Breast epithelium (tissue), 4 donors: Measurements from ENCODE around the gene HACD1. TPM values are rescaled to one million over a fixed set of nuclear protein-coding genes. Genes with fewer than 3 reads are reported as not detected.

Source experiments
- DNase-seq, 2 donors: peaks; one replicate each; pipeline ENCODE4 v3.0.0-alpha.2; 2019; ENCODE audit warnings: low spot score in 2 of 2
- H3K27ac ChIP-seq, 2 donors: fragments of 200-600 bp; sonication (generic) in 1 of 2; one replicate each; pipeline ENCODE4 v1.5.1; 2016 to 2019; ENCODE audit warnings: mild to moderate bottlenecking in 1 of 2
- H3K27me3 ChIP-seq, 2 donors: fragments of 200-600 bp; sonication (generic) in 1 of 2; one replicate each; pipeline versions ENCODE4 v1.5.1 to v1.6.0; 2017 to 2019; ENCODE audit warnings: control low read depth in 1 of 2, mild to moderate bottlenecking in 1 of 2
- H3K36me3 ChIP-seq: fragments of 200-600 bp; one replicate; pipeline ENCODE4 v1.5.1; 2019
- H3K4me1 ChIP-seq, 2 donors: fragments of 200-600 bp; sonication (generic); one replicate each; pipeline ENCODE4 v1.5.1; 2016 to 2019; ENCODE audit warnings: control low read depth in 1 of 2
- H3K4me3 ChIP-seq, 3 donors: fragments of 200-600 bp; sonication (generic); 1 replicate in 2 of 3; 2 replicates in 1 of 3; pipeline ENCODE4 v1.5.1; 2016 to 2019; ENCODE audit warnings: mild to moderate bottlenecking in 3 of 3, moderate library complexity in 2 of 3
- H3K9me3 ChIP-seq, 2 donors: fragments of 200-600 bp; sonication (generic) in 1 of 2; one replicate each; pipeline ENCODE4 v1.5.1; 2016 to 2019; ENCODE audit warnings: control low read depth in 1 of 2
- POLR2A ChIP-seq: fragments of 450-650 bp; IDR thresholded peaks from one replicate; pipeline ENCODE4 v1.6.1; 2016; ENCODE audit warnings: antibody characterized with exemption, mild to moderate bottlenecking, moderate library complexity
- POLR2AphosphoS5 ChIP-seq, 3 donors: sonication (generic); formaldehyde crosslinking; IDR thresholded peaks; one replicate each; pipeline ENCODE4 v1.6.1; 2017; ENCODE audit warnings: antibody characterized with exemption in 3 of 3
- intact Hi-C: fragments of 100-400 bp; cut with DNase I; formaldehyde crosslinking; loops from one replicate; pipeline ENCODE4 v1.15.1; 2023; ENCODE audit warnings: low total_unique reads
- total RNA-seq, 3 donors: library from RNA; depleted of rRNA; stranded (reverse); fragments of >200 nt; gene quantifications; one replicate each; pipeline ENCODE4 v1.1.0, GENCODE V29; 2016
- TF ChIP-seq, protein P1 (sequence below), 3 donors: fragments of 450-650 bp; IDR thresholded peaks; one replicate each; pipeline ENCODE4 v1.5.1; 2016 to 2017; ENCODE audit warnings: antibody characterized with exemption in 3 of 3, mild to moderate bottlenecking in 3 of 3, moderate library complexity in 3 of 3

The HACD1 gene
- total RNA-seq, 3 donors from 2014 or later = 13.1 to 60.3 (median 13.2) TPM

DNA sequence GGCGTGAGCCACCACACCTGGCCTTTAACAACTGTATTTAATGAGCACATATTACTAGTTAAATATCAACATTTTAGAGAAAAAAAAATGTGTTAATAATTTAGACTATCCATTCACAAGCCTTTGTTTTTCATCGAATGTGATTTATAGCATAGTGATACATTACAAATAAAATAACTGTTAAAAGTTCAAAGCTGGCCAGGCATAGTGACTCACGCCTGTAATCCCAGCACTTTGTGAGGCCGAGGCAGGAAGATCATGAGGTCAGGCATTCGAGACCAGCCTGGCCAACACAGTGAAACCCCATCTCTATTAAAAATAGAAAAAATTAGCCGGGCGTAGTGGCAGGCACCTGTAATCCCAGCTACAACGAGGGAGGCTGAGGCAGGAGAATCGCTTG is 72.7 kb downstream of the HACD1 start:
- no peak for DNase-seq
- Histone ChIP-seq H3K36me3 (no peaks in the 10 kb centered on the region), H3K4me1 (no peaks in the 10 kb centered on the region), H3K4me3 (no peak overlapping the region), H3K27me3 (no peaks in the 10 kb centered on the region), H3K27ac (no peak overlapping the region), H3K9me3 (peaks cover 0 to 4% of the 10 kb centered on the region in 2 donors)
- no peak for TF ChIP-seq POLR2AphosphoS5 (IDR thresholded peaks at IDR 0.05)
- TF ChIP-seq POLR2A = no peak
- TF ChIP-seq, protein P1, sequence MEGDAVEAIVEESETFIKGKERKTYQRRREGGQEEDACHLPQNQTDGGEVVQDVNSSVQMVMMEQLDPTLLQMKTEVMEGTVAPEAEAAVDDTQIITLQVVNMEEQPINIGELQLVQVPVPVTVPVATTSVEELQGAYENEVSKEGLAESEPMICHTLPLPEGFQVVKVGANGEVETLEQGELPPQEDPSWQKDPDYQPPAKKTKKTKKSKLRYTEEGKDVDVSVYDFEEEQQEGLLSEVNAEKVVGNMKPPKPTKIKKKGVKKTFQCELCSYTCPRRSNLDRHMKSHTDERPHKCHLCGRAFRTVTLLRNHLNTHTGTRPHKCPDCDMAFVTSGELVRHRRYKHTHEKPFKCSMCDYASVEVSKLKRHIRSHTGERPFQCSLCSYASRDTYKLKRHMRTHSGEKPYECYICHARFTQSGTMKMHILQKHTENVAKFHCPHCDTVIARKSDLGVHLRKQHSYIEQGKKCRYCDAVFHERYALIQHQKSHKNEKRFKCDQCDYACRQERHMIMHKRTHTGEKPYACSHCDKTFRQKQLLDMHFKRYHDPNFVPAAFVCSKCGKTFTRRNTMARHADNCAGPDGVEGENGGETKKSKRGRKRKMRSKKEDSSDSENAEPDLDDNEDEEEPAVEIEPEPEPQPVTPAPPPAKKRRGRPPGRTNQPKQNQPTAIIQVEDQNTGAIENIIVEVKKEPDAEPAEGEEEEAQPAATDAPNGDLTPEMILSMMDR (IDR thresholded peaks at IDR 0.05) = no peak
- intact Hi-C loops = no loop called here

Other genes starting within 250 kb of the HACD1 start
- gene ST8SIA6, start 162.8 kb downstream of the HACD1 start, total RNA-seq = 10 to 100 TPM in 2 of 3 donors, 1 to 10 TPM in 1; 1.3 to 32.1 (median 18.4) TPM
- gene STAM, start 26.8 kb upstream of the HACD1 start, total RNA-seq = 10 to 100 TPM; 19.0 to 25.2 (median 22.7) TPM
- gene TMEM236, start 134.8 kb upstream of the HACD1 start, total RNA-seq = 1 to 10 TPM in 1 of 3 donors, under 1 TPM in 2; 0.59 to 2.9 (median 0.66) TPM
- gene MRC1, start 192.0 kb upstream of the HACD1 start, total RNA-seq = 100 to 1,000 TPM in 1 of 3 donors, 10 to 100 TPM in 2; 13.8 to 197 (median 29.3) TPM